Activated naive CD4-positive, alpha-beta T cell (primary cell): Measurements from ENCODE around the gene FCMR.

Source experiments
- DNase-seq, 4 experiments: peaks; one replicate each; lab custom pipeline; 2025; lab: John Stamatoyannopoulos, UW

The FCMR gene

GRCh38 chr1:206899717-206900116 is 22.0 kb downstream of the FCMR start:
- DNase-seq: no peak

- no peak for DNase-seq
These were observed 22.8 kb downstream of the FCMR start for GRCh38 chr1:206898915-206899431.

- DNase-seq: no peak
These were observed 23.4 kb downstream of the FCMR start for GRCh38 chr1:206898089-206898914.

- no peak for DNase-seq
These were observed 24.6 kb downstream of the FCMR start, which contains the start of gene IL24 for GRCh38 chr1:206897175-206897574. Gene IL24, plus strand, starts transcription at chr1:206897443. Its CDS starts 390 bp downstream, at chr1:206897833.

DNA sequence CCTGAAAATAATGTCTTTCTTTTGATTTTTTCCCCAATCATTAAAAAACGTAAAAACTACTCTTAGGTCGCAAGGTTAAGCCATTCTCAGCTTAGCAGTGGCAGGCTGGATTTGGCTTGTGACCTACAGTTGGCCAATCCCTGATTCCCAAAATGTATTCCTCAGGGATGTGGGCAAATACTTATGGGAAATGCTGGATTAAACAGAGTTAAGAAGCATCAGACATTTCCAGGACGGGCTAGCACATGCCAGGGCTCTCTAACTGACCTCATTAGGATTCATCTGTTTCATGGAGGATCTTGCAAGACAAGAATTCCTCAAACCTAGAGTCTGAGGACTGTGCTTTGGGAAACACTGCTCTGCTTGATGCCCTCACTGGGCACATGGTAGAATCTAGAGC is 25.5 kb downstream of the FCMR start:
- no peak for DNase-seq

- DNase-seq: no peak
These were observed 25.9 kb downstream of the FCMR start for GRCh38 chr1:206895837-206896242.

DNA sequence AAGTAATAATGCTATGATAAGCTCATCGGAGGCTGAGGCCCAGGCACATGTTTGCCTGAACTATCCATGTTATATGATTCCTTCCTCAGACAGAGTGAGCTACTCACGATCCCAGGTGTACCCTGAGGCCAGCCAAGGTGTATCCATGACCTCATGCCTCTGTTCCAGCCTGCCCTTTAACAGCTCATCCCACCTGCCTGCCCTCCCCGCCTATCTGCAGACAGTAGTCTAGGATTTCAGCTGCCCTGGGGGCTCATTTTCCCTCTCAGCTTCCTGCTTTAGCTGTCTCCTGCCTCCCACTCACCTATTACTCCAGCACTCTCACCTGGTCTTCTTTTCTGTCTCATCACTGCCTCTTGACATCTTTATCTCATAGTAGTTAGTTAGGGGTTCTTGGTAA is 26.4 kb downstream of the FCMR start:
- DNase-seq: no peak

- DNase-seq: no peak
These were observed 28.4 kb downstream of the FCMR start for GRCh38 chr1:206893380-206893779.

- DNase-seq: no peak
These were observed 29.3 kb downstream of the FCMR start for GRCh38 chr1:206892351-206892984.

- DNase-seq: no peak
These were observed 30.3 kb downstream of the FCMR start for GRCh38 chr1:206891412-206891811.

DNA sequence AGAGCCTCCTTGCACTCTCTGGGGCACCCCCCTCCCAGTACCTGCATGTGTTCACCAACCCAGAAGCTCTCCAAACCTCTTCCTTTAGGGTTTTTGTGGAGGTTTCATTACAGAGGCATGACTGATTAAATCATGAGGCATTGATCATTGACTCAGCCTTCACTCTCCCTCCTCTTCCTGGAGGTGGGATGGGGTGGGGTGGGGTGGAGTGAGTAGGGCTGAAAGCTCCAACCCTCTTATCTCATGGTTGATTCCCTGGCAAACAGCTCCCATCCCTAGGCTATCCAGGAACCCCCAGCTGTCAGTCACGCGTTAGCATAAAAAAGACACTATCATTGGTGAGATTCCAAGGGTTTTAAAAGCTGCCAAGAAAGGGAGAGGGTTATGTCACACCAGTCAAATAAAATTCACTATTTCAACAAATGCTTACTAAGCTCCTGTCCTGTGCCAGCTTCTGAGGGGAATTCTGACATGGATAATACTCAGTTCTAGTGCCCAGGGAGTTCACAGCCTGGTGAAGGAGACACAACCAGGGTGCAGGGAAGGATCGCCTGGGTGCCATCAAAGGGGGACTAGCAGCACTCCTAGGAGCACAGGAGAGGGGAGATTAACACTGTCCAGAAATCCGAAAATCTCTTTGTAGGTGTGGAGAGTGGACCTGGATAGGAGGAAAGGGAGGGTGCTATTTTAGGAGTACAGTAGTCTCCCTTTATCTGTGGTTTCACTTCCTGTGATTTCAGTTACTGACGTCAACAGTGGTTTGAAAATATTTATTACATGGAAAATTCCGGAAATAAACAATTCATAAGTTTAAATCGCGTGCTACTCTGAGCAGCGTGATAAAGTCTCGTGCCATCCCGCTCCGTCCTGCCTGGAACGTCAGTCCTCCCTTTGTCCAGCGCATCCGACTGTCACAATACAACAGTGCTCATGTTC is 31.3 kb downstream of the FCMR start:
- DNase-seq: no peak

GRCh38 chr1:206887701-206888100 is 34.0 kb downstream of the FCMR start:
- no peak for DNase-seq

- DNase-seq: no peak
These were observed 34.9 kb downstream of the FCMR start for GRCh38 chr1:206886831-206887230.

DNA sequence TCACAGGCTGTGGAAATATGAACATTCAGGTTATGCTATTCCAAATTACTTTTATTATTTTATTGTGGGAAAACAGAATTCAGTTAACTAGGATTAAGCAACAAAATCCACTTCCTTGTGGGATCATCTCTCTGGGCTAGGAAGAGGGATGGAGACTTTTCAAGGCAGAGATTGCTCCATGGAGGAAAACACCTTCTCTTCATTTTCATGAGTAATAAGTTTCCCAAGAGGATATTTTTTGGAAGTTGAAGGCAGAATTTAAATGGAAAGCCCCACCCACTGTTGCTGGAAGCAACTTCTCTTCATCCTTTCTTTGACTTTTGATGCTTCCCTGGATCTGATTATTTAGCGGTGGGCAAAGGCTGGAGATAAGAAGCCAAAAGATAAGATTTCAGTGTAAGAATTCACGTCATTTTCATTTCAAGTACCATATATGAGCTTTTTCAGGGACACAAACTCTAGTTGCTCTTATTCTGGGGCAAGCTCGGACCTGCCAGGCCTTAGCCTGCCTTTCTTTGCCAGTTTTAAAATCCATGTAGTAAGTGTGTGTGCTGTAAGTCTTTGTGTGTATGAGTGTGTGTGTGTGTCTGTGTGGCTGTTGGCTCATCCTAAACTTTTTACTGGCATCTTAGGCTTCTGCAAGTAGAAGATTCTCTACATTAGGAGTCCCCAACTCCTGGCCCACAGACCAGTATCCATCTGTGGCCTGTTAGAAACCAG is 36.2 kb downstream of the FCMR start:
- DNase-seq: no peak

DNA sequence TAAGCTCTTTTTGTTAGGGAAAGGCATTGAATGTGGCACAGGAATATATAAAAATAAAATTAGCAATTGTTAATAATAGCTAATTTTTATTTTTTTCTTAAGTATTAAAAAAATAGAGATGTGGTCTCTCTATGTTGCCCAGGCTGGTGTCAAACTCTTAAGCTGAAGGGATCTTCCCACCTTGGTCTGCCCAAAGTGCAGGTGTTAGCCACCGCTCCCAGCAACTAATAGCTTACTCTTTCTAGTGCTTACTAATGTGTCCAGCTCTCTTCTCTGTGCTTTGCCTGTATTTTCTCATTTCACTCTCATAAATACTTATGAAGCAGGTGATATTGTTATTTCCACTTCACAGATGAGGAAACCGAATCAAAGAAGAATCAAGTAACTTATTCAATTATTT is 37.9 kb downstream of the FCMR start:
- DNase-seq: no peak

DNA sequence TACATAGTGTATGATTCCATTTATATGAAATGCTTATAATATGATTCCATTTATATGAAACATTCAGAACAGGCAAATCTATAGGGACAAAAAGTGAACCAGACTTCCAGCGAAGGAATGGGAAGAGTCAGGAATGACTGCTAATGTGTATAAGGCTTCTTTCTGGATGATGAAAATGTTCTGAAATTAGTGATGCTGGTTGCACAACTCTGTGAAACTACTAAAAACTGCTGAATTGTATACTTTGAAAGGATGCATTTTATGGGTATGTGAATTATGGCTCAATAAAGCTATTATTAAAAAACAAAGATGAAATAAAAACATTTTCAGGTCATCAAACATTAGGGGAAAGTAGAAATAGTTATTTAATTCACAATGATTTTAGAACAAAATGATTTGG is 38.6 kb downstream of the FCMR start:
- DNase-seq: no peak

DNA sequence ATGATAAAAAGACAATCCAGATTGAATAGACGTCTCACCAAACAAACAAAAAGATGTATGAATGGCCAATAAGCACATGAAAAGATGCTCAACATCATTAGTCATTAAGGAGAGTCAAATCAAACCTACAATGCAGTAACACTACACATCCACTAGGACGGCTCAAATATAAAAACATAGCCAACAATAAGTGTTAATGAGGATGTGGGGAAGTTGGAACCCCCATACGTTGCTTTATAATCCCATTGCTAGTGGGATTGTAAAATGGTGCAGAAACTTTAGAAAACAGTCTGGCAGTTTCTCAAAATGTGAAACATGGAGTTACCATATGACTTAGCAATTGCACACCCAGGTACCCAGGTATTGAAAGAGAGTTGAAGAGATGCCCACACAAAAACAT is 39.2 kb downstream of the FCMR start:
- DNase-seq: no peak

GRCh38 chr1:206880314-206880713 is 41.4 kb downstream of the FCMR start:
- no peak for DNase-seq

GRCh38 chr1:206878456-206878855 is 43.3 kb downstream of the FCMR start:
- DNase-seq: no peak

DNA sequence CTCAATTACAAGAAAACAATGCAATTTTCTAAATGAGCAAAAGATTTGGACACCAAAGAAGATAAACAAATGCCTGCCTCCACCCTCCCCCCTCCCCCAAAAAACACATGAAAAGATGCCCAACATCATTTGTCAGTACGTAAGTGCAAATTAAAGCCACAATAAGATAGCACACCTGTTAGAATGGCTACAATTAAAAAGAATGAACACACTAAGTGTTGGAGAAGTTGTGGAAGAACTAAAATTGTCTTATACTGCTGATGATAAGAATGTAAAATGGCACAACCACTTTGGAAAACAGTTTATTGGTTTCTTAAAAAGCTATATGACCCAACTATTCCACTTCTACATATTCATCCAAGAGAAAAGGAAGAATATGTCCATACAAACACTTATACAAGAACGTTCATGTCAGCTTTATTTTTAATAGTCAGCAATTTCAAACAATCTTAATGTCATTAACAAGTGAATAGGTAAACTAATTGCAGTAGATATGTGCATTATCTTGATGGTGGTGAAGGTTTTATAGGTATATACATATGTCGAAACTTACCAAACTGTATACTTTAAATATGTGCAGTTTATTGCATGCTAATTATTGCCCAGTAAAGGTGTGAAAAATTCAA is 45.9 kb downstream of the FCMR start:
- no peak for DNase-seq

DNA sequence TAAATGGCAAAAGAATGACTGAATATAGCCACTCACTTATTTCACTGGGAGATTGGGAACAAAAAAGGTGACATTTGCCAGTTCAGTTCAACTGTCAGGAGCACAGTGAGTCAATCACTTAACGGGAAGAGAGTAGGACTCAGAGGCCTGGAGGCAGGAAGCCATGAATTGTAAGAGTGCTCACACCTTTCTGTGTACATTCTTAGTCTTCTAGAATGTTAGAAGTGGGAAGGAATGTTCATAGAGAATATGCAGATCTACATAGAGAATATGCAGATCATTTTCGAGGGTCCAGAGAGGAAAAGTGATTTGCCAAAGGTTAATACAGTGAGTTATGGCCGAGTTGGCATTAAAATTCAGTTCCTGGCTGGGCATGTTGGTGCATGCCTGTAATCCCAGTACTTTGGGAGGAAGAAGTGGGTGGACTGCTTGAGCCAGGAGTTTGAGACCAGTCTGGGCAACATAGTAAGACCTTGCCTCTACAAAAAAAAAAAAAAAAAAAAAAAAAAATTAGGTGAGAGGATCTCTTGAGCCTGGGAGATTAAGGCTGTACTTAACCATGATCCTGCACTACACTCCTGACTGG is 48.0 kb downstream of the FCMR start:
- DNase-seq: no peak
